HepG2 (cell line): Measurements from ENCODE around the gene WARS2.

Source experiments
- GPN1 ChIP-seq: sonication (generic); formaldehyde crosslinking; IDR thresholded peaks from 2 replicates; pipeline ENCODE4 v1.5.1; 2020; ENCODE audit warnings: missing genetic modification reagents, borderline replicate concordance
- YY1 ChIP-seq: IDR thresholded peaks from 2 replicates; pipeline ENCODE4 v1.6.1; 2011; ENCODE audit warnings: low read length, low read depth, moderate library complexity, mild to moderate bottlenecking; ENCODE audit not compliant: insufficient read depth, insufficient replicate concordance
- TF ChIP-seq, protein P1 (sequence below): sonication (generic); formaldehyde crosslinking; IDR thresholded peaks from 2 replicates; pipeline ENCODE4 v1.5.0; 2020; ENCODE audit warnings: mild to moderate bottlenecking, missing genetic modification reagents, moderate library complexity
- TF ChIP-seq, protein P2 (sequence below): sonication (generic); formaldehyde crosslinking; IDR thresholded peaks from 2 replicates; pipeline ENCODE4 v1.5.1; 2020; ENCODE audit warnings: missing genetic modification reagents, mild to moderate bottlenecking, borderline replicate concordance

DNA sequence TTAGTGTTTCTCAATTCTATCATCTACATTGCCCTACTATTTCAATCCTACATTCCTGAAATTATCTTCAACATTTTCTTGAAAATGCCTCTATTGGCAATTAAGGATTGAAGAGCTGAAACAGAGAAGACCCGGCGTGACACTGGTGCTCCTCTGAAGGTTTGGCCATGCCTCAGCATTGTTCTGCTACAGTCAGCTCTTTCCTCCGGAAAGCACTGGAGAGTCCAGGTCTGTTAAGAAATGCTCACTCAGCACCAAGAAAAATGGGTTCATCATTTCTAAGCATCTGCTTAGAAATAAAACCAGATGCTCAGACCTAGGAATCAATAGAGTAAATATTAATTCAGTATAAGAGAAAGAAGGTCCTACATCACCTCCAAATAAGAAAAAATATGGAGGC lies 58.8 kb downstream of the WARS2 start:
- TF ChIP-seq, protein P1, sequence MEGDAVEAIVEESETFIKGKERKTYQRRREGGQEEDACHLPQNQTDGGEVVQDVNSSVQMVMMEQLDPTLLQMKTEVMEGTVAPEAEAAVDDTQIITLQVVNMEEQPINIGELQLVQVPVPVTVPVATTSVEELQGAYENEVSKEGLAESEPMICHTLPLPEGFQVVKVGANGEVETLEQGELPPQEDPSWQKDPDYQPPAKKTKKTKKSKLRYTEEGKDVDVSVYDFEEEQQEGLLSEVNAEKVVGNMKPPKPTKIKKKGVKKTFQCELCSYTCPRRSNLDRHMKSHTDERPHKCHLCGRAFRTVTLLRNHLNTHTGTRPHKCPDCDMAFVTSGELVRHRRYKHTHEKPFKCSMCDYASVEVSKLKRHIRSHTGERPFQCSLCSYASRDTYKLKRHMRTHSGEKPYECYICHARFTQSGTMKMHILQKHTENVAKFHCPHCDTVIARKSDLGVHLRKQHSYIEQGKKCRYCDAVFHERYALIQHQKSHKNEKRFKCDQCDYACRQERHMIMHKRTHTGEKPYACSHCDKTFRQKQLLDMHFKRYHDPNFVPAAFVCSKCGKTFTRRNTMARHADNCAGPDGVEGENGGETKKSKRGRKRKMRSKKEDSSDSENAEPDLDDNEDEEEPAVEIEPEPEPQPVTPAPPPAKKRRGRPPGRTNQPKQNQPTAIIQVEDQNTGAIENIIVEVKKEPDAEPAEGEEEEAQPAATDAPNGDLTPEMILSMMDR (CRISPR knock-in tag), result no peak
- TF ChIP-seq YY1 (no peak), GPN1 (CRISPR knock-in tag) (no peak)
- TF ChIP-seq, protein P2, sequence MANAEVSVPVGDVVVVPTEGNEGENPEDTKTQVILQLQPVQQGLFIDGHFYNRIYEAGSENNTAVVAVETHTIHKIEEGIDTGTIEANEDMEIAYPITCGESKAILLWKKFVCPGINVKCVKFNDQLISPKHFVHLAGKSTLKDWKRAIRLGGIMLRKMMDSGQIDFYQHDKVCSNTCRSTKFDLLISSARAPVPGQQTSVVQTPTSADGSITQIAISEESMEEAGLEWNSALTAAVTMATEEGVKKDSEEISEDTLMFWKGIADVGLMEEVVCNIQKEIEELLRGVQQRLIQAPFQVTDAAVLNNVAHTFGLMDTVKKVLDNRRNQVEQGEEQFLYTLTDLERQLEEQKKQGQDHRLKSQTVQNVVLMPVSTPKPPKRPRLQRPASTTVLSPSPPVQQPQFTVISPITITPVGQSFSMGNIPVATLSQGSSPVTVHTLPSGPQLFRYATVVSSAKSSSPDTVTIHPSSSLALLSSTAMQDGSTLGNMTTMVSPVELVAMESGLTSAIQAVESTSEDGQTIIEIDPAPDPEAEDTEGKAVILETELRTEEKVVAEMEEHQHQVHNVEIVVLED (CRISPR knock-in tag), result no peak
